HG03045 (cell line): Measurements from ENCODE around the gene USB1.
"Not testable (repeated sequence)": the region's sequence is repeated elsewhere in the genome, so short reads cannot be mapped to it uniquely, and the experiment has no call there.

Source experiments
- ATAC-seq: cut with Tn5 transposase; IDR thresholded peaks from one replicate; pipeline ENCODE4 v1.9.1; 2021; ENCODE audit warnings: mild to moderate bottlenecking, moderate library complexity; ENCODE audit not compliant: unreplicated experiment

USB1 gene

DNA sequence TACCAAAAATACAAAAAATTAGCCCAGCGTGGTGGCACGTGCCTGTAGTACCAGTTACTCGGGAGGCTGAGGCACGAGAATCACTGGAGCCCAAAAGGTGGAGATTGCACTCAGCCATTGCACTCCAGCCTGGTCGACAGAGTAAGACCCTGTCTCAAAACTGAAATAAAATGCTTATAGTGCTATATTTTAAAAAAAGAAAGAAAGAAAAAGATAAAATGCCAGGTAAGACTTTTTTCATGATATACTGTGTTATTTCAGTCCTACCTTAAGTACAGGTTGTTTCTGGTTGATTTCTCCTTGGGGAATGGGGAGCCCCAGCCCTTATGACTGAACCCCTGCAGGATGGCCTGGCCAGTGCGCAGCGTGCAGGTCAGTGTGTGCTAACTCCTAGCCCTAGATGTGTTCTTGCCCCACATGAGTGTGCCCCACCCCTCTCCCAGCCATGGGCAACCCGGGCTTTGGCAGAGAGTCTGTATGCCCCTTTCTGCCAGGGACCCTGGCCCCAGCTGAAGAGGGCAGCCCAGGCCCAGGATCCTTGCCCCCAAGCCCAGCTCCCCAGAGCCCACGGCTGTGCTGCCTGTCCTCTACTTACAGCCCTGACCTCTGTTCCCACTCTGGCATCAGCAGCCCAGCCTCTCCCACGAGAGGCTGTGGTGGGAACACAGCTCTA, 31.6 kb upstream of the USB1 start:
- ATAC-seq, result no peak

DNA sequence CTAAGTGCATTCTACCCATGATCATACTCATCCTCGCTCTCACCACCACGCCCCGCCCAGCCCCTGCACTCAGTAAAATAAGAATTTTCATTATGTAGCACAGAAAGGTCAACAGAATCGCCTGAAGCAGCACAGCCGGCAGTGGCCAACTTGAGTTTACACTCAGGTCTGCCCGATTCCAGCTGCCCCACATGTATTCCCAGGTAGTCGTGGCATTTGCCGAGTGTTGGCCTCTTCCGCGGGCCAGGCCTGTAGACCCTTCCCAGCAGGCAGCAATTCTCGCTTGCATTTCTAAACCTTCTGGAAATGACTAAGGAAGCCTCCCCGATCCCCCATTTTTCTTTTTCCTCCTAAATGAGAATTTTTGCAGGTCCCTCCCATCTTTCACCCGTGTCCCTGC, 30.9 kb upstream of the USB1 start:
- ATAC-seq, result no peak

DNA sequence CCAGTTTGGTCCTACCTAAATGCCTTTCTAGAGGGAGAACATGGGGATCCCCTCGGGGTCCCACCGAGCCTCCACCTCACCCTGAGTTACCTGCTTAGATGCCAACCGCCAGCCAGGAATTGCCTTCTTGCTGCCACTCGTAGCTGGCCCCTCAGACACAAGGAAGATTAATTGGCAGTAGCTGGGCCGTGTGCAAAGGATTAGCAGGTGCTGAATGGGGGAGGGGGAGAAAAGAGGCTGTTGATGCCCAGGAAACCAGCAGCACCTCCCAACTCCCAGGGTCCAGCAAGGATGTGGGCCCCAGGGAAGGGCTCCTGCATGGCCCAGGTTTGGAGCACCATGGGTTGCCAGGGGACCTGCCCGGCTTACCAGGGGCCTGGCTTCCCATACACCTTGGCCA, 30.2 kb upstream of the USB1 start, which contains the start of gene CNGB1:
TSS of gene CNGB1 (minus strand) at position 159 of the 400 bp plus-strand sequence. CDS start 3,842 bp downstream, outside the sequence.
- no peak for ATAC-seq

DNA sequence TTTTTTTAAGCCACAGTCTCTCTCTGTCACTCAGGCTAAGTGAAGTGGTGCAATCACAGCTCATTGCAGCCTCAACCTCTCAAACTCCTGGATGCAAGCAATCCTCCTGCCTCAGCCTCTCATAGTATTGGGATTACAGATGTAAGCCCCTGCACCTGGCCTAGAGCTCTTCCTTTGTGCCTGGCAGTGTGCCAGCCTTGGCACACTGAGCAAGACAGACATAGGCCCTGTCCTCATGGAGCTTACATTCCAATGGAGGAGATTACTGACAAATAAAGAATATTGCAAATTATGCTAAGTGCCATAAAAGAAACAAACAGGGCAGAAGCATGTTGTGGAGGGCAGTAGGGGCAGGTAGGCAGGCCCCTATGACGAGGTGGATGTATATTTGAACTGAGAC, 29.4 kb upstream of the USB1 start:
- no peak for ATAC-seq

DNA sequence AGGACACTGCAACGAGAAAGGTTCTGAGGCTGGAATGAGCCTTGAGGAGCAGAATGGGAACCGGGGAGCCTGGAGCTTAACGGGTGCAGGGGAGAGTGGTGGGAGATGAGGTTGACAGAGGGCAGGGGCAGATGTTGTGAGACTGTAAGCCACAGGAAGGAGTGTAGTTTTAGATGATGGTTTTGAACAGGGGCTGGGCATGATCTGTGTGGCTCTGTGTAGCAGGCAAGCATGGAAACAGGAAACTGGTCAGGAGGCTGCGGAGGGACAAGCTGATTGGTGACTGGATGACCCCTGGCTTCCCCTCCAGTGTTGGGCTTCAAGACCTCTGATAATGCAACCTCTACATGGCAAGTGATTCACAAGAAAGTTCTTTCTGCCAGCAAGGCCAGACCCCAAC, 28.9 kb upstream of the USB1 start:
- no peak for ATAC-seq

DNA sequence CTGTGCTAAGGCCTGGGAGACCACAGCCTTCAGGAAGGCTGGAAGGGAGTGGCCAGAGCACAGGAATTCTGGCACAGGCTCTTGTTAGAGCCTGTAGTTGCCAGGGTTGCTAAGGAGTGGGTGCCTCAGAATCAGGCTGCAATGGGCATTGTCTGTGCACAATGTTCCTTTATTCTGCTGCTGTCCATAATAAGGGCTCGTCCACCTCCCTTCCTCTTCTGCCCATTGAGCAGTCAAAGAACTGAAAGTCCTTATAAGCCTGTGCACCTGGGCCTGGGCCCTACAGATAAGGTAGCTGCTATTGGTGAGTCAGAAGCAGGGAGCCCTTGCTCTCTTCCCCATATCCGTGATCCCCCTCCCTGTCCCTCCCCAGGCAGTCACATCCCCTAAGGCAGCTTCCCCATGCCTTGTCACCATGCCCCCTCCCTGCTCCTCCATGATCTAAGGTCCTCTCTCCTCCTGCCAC, 24.8 kb upstream of the USB1 start:
- ATAC-seq, result no peak

DNA sequence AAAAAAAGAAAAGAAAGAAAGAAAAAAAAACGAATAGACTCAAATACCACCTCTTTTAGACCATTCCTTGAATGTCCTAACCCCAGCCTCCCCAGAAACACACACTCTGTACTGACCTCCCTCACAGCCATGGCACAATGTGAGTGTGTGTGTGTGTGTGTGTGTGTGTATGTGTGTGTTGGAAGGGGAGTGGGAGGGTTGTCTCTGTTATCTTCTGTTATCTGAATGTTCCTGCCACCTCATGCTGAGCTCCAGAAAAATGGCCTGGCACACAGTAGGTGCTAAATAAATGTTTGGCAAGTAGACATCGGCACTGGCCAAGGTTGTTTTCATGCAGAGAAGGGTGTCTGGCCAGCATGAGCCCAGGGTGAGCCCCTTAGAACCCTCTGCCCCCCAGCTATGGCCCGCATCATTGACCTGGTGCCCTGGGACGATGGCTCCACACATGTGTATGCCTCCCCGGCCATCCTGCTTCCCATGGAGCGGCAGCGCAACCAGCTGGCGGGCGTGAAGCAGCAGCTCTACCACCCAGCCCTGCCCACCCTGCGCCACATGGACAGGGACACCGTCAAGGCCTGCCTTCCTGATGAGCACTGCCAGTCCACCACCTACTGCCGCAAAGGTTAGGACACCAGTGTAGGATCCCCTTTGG, 23.7 kb upstream of the USB1 start:
- ATAC-seq, result no peak

DNA sequence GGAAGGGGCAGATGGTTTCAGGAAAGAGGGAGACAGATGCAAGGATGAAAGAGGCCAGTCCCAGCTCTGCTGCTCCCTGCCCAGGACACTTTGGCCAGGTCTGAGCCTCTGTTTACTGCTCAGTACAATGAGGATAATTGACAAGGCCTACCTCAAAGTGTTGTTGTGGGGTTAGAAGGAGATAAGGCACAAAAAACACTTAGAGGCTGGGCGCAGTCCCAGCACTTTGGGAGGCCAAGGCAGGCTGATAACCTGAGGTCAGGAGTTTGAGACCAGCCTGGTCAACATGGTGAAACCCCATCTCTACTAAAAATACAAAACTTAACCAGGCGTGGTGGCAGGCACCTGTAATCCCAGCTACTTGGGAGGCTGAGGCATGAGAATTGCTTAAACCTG, 23.1 kb upstream of the USB1 start:
- ATAC-seq, result not testable (repeated sequence)

DNA sequence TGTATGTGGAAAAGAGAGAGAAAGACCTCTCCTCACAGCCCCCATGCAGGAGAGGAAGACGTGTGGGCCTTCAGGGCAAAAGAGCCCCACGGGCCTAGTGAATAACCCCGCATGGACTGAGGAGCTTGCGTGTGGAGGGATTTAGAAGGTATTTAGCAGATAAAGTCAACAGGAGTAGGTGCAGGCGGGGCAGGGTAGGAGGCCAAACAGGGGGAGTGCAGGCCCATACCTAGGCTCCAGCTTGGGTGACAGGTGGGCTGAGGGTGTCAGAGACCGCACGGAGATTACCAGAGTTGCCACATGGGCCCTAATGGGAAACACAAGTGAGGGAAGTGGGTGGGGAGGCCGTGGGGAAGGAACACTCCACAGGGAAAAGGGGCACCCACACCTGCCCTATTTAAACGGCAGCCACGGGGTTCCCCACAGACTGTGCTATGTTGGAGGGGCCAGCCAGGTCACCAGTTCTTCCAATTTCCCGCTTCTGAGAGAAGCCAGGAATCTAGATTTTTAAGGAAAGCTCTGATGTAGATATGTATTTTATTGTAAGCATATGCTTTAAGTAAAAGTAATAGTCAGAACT, 22.1 kb upstream of the USB1 start:
- ATAC-seq, result no peak

DNA sequence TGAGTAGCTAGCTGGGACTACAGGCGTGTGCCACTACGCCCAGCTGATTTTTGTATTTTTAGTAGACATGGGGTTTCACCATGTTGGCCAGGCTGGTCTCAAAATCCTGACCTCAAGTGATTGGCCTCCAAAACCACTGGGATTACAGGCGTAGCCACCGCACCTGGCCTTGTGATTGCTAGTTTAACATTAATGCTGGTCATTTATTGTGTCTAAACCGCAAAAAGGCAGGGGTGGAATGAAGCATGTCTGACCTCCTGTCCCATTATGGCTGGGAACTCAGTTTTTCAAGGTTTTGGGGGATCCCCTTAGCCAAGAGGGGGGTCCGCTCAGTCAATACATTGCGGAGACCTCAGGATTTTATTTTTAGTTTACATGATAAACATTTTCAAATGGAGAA, 19.6 kb upstream of the USB1 start:
- no peak for ATAC-seq

DNA sequence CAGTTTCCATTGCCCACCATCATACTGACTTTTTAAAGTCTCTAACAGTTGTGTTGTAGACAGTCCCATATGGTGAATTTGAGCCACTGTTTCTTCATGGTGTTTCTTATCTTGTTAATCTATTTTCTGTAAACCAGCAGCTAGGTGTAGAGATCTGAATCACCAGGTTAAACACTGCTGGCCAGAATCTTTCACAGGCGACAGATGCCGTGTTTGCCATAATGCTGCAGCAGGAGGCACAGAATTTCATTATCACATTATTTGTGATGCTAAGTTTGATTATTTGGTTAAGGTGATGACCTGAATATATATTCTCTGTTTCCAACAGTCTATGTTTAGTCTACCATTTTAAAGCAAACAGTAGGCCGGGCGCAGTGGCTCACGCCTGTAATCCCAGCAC, 18.8 kb upstream of the USB1 start:
- ATAC-seq, result no peak

DNA sequence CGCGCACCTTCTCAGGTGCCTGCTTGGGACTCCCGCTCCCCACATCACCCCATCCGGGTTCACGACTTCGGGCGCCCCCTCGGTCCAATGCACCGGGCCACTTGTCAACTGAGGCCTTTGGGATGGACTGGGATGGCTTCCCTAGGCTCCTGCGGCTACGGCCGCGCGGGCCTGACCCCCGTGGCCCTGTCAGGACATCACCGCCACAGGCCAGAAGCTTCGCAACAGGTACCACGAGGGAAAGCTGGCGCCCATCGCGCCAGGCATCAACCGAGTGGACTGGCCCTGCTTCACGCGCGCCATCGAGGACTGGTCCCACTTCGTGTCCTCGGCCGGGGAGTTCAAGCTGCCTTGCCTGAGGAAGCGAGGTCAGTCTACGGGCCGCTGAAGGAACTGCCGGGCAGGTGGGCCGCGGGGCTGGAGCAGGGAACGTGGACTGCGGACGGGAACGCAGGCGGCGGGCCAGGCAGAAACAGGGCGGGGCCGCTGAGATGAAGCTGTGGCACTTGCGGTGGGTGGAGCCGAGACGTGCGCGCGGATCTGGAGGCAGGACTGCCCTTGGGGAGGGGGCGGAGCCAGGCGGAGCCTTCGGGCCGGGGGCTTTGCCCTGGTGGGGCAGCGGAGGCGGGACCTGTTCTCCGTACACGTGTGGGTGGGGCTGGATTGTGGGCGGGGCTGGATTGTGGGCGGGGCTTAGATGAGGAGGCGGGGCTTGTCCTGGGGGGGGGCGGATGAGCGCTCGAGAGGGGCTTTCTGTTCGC, 16.6 kb upstream of the USB1 start:
- ATAC-seq, result peak; percentile 69

DNA sequence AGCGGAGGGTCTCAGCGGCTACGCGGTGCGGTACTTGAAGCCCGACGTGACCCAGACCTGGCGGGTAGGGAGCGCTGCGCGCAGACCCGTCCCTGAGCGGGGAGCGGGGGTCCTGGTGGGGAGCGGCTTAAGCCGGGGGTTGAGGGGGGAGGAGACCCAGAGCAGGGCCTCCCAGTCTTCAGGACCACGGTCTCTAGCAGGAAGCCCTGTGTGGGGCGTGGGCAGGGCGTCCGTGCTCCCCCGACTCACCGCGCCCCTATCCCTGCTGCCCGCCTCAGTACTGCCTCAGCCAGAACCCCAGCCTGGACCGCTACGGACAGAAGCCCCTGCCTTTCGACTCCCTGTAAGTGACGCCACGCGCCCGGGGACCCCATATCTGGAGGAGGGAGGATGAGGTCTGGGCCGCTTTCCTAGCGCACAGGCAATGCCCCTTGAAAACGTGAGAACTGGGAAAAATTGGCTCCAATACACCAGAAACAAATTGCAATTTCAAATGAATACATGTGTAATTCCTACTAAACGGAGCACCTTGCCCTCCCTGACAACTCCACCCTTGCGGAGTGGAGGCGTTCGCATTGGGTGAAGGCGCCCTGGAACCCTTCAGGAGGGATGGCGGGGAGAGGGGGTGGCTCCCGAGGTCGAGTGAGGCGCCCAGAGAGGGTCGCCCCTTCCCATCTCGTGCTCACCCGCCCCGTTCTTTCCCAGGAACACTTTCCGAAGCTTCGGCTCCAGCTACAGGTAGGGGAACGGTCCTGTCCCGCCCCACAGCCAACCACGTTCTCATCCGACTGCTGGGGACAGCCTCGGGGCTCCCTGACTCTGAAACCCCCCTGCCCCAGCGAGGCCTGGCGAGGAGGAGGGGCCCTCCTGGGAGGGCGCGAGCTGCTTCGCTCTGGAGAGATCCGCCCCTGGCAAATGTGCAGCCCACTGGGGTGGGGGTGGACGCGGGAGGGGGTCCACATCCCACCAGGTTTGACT, 15.7 kb upstream of the USB1 start:
- no peak for ATAC-seq

DNA sequence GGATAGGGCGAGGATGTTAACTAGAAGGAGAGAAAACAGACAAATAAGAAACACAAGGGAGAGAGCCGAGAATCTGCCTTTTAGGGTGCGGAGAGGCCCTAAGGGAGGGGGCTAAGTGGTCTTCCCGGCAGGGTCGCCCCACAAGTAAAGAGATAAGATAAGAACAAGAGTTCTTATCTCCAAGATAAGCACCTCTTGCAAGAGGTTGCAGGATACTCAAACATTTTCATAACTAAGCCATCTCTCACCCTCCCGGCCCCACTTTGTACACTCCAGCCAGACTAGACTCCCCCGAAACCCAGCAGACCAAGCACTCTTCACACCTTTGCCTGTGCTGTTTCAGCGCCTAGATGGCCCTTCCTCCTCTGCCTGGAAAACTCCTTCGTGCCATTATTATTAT, 15.0 kb upstream of the USB1 start:
- no peak for ATAC-seq

DNA sequence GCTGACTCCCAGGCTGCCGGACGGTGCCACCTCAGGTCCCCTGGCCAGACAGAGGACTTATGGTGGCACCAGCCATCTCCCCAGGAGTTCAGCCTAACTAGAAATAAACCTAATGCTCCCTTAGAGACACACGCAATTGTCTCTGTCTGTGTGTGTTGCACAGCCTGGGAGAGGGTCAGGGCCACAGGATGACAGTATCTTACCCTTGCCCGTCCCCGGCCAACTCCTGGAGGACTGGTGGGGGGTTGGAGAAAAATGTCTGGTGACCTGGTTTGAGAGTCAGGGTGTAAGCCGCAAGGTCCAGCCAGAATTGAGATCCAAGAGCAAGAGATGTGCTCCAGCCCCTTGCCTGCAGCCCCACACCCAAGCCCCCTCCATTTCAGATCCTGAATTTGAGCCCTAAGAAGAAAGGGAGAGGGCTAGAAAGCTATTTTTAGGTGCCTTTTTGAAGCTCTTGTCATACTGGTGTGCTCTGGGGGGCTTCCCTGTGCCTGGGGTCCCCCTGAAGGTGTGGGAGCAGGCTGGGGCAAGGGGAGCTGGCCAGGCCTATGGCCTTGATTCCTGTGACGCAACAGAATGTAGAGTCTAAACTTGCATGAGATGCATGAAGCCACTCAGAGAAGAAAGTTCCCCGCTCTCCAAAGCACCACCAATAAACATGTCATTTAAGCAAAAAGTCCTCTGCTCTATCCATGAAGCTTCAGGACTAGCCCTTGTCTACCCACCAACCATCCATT, 13.6 kb upstream of the USB1 start:
- no peak for ATAC-seq

DNA sequence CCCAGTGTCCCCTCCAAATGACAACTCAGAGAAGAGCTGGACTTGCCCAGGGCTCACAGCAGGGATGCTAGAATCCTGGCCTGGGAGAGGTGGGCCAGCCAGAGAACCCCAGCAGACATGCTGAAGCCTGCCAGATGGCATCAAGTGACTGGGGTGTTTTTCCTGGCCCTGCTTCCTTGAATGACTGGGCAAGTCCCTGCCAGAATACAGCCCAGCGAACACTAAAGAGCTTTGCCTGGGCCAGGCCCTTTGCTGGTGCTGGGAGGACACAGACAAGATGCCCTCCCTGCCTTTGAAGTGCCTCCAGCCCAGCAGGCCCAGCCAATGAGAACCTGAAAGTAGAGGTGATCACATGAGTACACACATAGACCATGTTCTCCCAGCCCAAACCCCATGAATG, 12.3 kb upstream of the USB1 start:
- ATAC-seq, result no peak

DNA sequence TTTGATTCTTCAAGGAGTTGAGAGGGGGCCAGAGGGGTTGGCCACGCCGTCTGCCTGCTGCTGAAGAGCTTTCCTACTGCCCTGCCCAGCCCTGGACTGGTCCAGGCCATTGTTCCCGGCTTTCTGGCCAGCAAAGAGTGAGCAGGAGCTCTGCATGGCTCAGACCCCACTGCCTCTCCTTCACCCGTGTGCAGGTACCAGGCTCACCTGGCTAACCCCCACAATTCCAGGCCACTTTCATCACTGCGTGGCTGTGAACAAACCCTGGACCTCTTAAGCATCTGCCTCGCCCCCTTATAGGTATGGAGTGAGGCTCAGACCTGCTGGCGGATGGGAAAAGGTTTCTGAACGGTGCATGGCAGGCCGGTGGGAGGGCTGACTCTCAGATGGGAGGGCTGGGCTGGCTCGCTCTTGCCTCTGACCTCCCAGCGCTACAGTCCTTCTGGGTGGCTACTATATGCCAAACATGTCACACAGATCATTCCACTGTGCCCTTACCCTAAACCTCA, 9.6 kb upstream of the USB1 start:
- ATAC-seq, result no peak

DNA sequence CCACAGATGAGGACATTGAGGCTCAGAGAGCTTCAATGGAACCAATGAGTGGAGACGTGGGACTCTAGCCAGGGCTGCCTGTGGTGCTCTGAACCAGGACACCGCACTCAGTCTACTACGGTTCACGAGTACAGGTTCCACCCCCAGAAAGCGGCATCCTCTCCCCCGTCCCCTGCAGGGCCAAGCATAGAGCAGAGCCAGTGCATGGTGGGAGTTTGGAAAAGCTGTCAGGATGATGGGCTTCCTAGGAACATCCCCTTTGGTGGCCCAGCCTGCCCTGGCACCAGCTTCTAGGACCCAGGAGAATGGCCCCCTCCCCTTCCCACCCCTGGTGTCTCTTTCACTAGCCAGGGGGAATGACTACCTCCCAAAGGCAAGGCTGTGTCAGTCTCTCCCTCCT, 9.1 kb upstream of the USB1 start:
- ATAC-seq, result no peak

DNA sequence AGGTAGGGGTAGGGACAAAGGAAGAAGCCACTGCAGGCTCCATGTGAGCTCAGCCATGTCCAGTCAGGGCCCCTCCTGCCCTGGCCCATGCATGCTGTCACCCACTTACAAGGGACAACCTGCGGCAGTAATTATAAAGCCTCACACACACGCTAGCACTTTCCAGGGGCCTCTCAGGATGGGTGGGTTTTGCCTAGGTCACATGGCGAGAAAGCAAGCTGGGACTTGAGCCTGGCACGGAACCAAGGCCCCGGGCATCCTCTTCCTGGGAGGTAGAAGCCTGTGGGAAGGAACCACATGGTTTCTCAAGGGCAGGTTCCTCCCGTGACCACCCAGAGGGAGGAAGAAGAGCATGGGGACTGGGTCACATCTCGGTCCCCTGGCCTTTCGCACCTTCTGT, 7.8 kb upstream of the USB1 start:
- ATAC-seq, result no peak

DNA sequence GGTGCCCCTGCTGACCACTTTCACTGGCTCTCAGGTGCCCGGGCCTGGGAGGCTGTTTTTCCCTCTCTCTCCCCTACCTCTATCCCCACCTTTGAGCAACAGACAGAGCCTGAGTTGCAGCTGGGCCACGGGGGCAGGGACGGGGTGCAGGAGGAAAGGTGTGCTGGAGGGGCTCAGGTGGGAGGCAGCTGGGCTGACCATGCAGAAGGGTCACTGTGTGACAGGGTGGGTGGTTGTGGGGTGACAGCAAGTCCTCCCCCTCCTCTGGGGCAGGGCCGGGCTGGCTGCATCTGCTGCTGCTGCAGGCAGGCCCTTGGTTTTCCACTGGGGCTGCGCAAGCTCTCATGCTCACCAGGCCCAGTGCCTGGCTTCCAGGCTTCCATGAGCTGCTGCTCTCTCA, 7.3 kb upstream of the USB1 start:
- no peak for ATAC-seq
